HG03045 (cell line): ENCODE data around the gene HEXA.

Experiments used
- ATAC-seq: cut with Tn5 transposase; IDR thresholded peaks from one replicate; pipeline ENCODE4 v1.9.1; 2021; ENCODE audit warnings: mild to moderate bottlenecking, moderate library complexity; ENCODE audit not compliant: unreplicated experiment

The HEXA gene

GRCh38 chr15:72323752-72324151, 52.1 kb downstream of the HEXA start:
- ATAC-seq, result no peak

- ATAC-seq, result peak; percentile 68
Observed at GRCh38 chr15:72319985-72320671, 55.7 kb downstream of the HEXA start, which contains the start of gene CELF6. Gene CELF6, minus strand, starts transcription at chr15:72320157. Its CDS starts 283 bp downstream, at chr15:72319874.

DNA sequence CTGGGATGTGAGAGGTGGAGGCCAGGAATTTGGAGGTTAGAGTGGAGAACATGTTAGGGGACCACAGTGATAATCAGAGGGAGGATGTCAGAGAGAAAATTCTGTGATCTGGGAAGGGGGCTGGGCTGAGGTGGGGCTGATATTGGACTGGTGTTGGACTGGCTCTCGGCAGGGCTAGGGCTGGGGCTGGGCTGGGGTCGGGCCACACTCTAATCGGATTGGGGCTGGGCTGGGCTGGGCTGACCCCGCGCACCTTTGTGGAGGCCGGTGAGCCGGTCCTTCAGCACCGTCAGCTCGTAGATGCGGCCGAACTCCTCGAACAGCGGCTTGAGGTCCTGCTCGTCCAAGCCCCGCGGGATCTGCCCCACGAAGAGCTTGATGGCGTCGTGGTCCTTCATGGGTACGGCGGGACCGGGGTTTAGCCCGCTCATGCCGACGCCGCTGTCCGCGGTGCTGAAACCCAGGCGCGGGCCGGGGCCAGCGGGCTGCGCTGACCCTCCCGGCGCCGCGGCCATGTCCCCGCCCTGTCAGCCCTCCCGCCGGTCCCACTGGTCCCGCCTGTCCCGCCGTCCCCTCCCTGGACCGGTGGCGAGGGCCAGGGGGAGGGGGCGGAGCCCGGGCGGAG, 56.3 kb downstream of the HEXA start:
- peak; percentile 11 for ATAC-seq

- ATAC-seq, result no peak
Observed at GRCh38 chr15:72318408-72318942, 57.3 kb downstream of the HEXA start.

- no peak for ATAC-seq
Observed at GRCh38 chr15:72315706-72316370, 60.0 kb downstream of the HEXA start.

- no peak for ATAC-seq
Observed at GRCh38 chr15:72313881-72314280, 61.9 kb downstream of the HEXA start.

DNA sequence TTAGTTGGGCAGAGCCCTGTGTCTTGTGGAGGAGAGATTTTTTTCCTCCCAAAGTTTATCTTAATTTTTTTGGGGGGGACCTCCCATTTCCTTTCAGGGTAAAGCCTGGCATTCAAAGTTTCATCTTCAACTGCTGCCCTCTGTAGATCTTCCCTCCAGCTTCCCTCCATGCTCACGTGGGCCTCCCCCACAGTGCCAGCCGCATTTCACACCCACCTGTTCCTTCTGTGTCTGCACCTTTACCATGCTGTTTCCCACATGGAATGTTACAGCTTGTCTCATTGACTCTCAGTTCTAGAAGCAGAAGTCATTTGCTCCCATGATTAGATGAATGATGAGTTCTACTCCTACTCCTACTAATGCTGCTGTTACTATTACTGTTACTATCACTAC, 62.4 kb downstream of the HEXA start:
- no peak for ATAC-seq

DNA sequence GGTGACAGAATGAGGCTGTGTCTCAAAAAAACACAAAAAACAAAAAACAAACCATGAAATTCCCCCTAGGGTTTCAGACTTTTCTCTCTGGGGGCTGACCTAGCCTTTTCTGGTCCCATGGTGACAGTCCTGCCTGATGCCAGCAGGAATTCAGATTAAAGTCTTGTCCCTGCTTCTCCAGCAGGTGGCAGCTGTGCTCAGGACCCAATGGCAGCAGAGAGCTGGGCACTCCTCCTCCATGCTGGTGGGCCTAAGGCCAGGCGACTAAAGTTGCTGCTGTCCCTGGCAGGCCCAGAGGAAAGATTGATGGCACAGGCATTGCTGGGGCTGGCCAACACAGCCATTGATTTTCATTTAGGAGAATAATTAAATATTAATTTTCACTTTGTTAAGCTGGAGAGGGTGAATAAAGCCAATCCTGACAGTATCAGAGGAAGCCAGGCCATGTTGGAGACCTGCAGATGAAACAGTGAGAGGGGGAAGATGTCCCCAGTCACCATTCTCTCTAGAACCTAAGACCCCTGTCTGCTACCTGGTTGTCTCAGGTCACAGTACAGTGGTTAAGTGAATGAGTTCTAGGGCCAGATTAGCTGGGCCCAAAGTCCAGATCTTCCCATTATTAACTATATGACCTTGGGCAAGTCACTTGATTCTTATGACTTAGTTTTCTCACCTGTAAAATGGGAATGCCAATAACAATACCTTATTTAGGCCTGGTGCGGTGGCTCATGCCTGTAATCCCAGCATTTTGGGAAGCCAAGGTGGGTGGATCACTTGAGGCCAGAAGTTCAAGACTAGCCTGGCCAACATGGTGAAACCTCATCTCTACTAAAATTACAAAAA, 63.0 kb downstream of the HEXA start:
- peak; percentile 67 for ATAC-seq

GRCh38 chr15:72307026-72307425, 68.8 kb downstream of the HEXA start:
- no peak for ATAC-seq

- no peak for ATAC-seq
Observed at GRCh38 chr15:72306211-72306785, 69.5 kb downstream of the HEXA start.

- no peak for ATAC-seq
Observed at GRCh38 chr15:72304596-72304995, 71.2 kb downstream of the HEXA start.

GRCh38 chr15:72302955-72303354, 72.9 kb downstream of the HEXA start:
- ATAC-seq, result no peak
